ENCODE data around the gene MYRIP. TPM values are rescaled to one million over a fixed set of nuclear protein-coding genes. Genes with fewer than 3 reads are reported as not detected.

Gene MYRIP
- total and polyA plus RNA-seq, 8 donors: 1.4 to 11.2 (median 7.8) TPM

GRCh38 chr3:39915027-39915426, 105.6 kb downstream of the MYRIP start:
- no peak for DNase-seq
- no peak for FAIRE-seq
- H3K4me3 ChIP-seq: no peak overlapping the region
- no peak overlapping the region for H3K27ac ChIP-seq
- intact Hi-C loops (cut with DNase I): no loop called here
- H3K4me1 ChIP-seq: peaks cover 17 to 27% (median 20%) of the 10 kb centered on the region in 3 donors
- no peak for ATAC-seq
- WGBS, 2 donors: 88 to 96% methylated on average over 2 of the region's 2 CpGs
- no peaks in the 10 kb centered on the region for H3K36me3 ChIP-seq
- peaks cover 0 to 3% (median 0%) of the 10 kb centered on the region in 4 donors for H3K9me3 ChIP-seq
- H3K27me3 ChIP-seq: no peaks in the 10 kb centered on the region
- TF ChIP-seq CTCF (IDR thresholded peaks at IDR 0.05): no peak

GRCh38 chr3:39917065-39917773, 107.8 kb downstream of the MYRIP start:
- intact Hi-C loops (cut with DNase I): no loop called here
- ATAC-seq: no peak
- FAIRE-seq: no peak
- TF ChIP-seq CTCF (IDR thresholded peaks at IDR 0.05): no peak
- Histone ChIP-seq H3K36me3 (no peaks in the 10 kb centered on the region), H3K4me1 (peaks cover 0 to 6% (median 3%) of the 10 kb centered on the region in 3 donors), H3K27ac (no peak overlapping the region), H3K9me3 (peaks cover 0 to 3% (median 0%) of the 10 kb centered on the region in 4 donors), H3K4me3 (no peak overlapping the region), H3K27me3 (no peaks in the 10 kb centered on the region)
- WGBS, 2 donors: 52 to 71% methylated on average over 1 of the region's 1 CpG
- no peak for DNase-seq

- H3K27me3 ChIP-seq: no peaks in the 10 kb centered on the region
- FAIRE-seq (no peak), DNase-seq (no peak), ATAC-seq (no peak)
- intact Hi-C loops (cut with DNase I): no loop called here
- no peaks in the 10 kb centered on the region for H3K36me3 ChIP-seq
- no peak overlapping the region for H3K4me3 ChIP-seq
- no peak overlapping the region for H3K27ac ChIP-seq
- H3K4me1 ChIP-seq: no peaks in the 10 kb centered on the region
- H3K9me3 ChIP-seq: peaks cover 0 to 3% (median 0%) of the 10 kb centered on the region in 4 donors
- TF ChIP-seq CTCF (IDR thresholded peaks at IDR 0.05): no peak
- WGBS, 2 donors: 91 to 95% methylated on average over 2 of the region's 2 CpGs
Measured at GRCh38 chr3:39919281-39919680, 109.9 kb downstream of the MYRIP start.

- FAIRE-seq (no peak), DNase-seq (no peak), ATAC-seq (no peak)
- TF ChIP-seq CTCF (IDR thresholded peaks at IDR 0.05): no peak
- H3K27ac ChIP-seq: no peak overlapping the region
- 95 to 100% methylated on average over 1 of the region's 1 CpG for WGBS, 2 donors
- H3K4me1 ChIP-seq: no peaks in the 10 kb centered on the region
- intact Hi-C loops (cut with DNase I): no loop called here
- H3K27me3 ChIP-seq: no peaks in the 10 kb centered on the region
- H3K36me3 ChIP-seq: no peaks in the 10 kb centered on the region
- peaks cover 0 to 1% (median 0%) of the 10 kb centered on the region in 4 donors for H3K9me3 ChIP-seq
- H3K4me3 ChIP-seq: no peak overlapping the region
Measured at GRCh38 chr3:39920271-39920670, 110.9 kb downstream of the MYRIP start.

- no peak overlapping the region for H3K4me3 ChIP-seq
- H3K27ac ChIP-seq: no peak overlapping the region
- no peaks in the 10 kb centered on the region for H3K27me3 ChIP-seq
- WGBS, 2 donors: 60 to 72% methylated on average over 2 of the region's 2 CpGs
- no peak for TF ChIP-seq CTCF (IDR thresholded peaks at IDR 0.05)
- H3K9me3 ChIP-seq: no peaks in the 10 kb centered on the region
- ATAC-seq (no peak), FAIRE-seq (no peak), DNase-seq (no peak)
- H3K36me3 ChIP-seq: no peaks in the 10 kb centered on the region
- intact Hi-C loops (cut with DNase I): no loop called here
- H3K4me1 ChIP-seq: no peaks in the 10 kb centered on the region
Measured at GRCh38 chr3:39927479-39927878, 118.1 kb downstream of the MYRIP start.

Data from pancreas (tissue), 10 donors.